ENCODE data around the gene TPPP.
"Not testable (repeated sequence)": the region's sequence is repeated elsewhere in the genome, so short reads cannot be mapped to it uniquely, and the experiment has no call there.

- not testable (repeated sequence) for TF ChIP-seq CTCF (IDR thresholded peaks at IDR 0.05; ENCODE audit: insufficient read depth, low read length, poor library complexity, severe bottlenecking); EZH2phosphoT487 (conservative IDR thresholded peaks at IDR 0.05; ENCODE audit: low read length)
Observed at GRCh38 chr5:692529-693041, 567 bp downstream of the TPPP start.
